HCT116 (cell line): ENCODE measurements around the gene TMEM79. TPM values are rescaled to one million over a fixed set of nuclear protein-coding genes. Genes with fewer than 3 reads are reported as not detected.

Experiments used
- ATAC-seq: fragments of 200-7000 bp; cut with Tn5 transposase; 2 replicates; pipeline ENCODE4 v1.9.1; 2020; ENCODE audit warnings: mild to moderate bottlenecking, moderate library complexity
- BruUV-seq: library from RNA; stranded (reverse); fragments of 400-500 nt; replicated peaks from 2 replicates; lab custom pipeline; 2021; lab: Mats Ljungman, UMichigan
- CTCF ChIA-PET: fragments of 300-600 bp; sonication (Branson Sonifier 250); formaldehyde crosslinking; loops from one replicate; lab custom pipeline; 2021; ENCODE audit warnings: antibody characterized with exemption; lab: Charles Lee
- POLR2A ChIA-PET: fragments of 300-600, 350-600 bp; sonication (Branson Sonifier 250); formaldehyde crosslinking; loops from one replicate; lab custom pipeline; 2021; ENCODE audit warnings: antibody characterized with exemption; lab: Charles Lee
- RAD21 ChIA-PET, 2 experiments: fragments of 300-600 bp; sonication (Branson Sonifier 250); formaldehyde crosslinking; loops; one replicate each; lab custom pipeline; 2023; ENCODE audit warnings: low total read pairs in 2 of 2; ENCODE audit not compliant: uncharacterized antibody in 2 of 2, unreplicated experiment in 2 of 2, low non-redundant PET in 1 of 2; lab: Charles Lee
- DNase-seq: peaks from one replicate; pipeline ENCODE4 v3.0.0-alpha.2; 2010; ENCODE audit warnings: low read depth, low spot score
- H2AFZ ChIP-seq: fragments of 200-600 bp; shearing (Covaris generic), sonication (generic); 2 replicates; pipeline ENCODE4 v1.6.1; 2017; ENCODE audit warnings: low read depth, mixed run types, mixed read lengths, antibody characterized with exemption, low read length; ENCODE audit not compliant: poor library complexity, severe bottlenecking
- H3K27ac ChIP-seq: 2 replicates; pipeline ENCODE4 v1.5.1; 2012; ENCODE audit warnings: low read depth, low read length
- H3K27me3 ChIP-seq: fragments of 200-600 bp; sonication (generic); 2 replicates; pipeline ENCODE4 v1.6.1; 2016; ENCODE audit warnings: mixed run types, low read length, mixed read lengths; ENCODE audit not compliant: insufficient read depth
- H3K36me3 ChIP-seq, 2 experiments: fragments of 200-500 bp in 1 of 2; fragments of 200-600 bp in 1 of 2; sonication (Bioruptor generic) in 1 of 2; sonication (generic) in 1 of 2; 2 replicates each; pipeline versions ENCODE4 v1.5.1 to v1.6.1; 2014 to 2016; ENCODE audit warnings: low read length in 2 of 2, inconsistent platforms in 1 of 2, mixed read lengths in 1 of 2, mixed run types in 1 of 2; ENCODE audit not compliant: insufficient read depth in 2 of 2, control insufficient read depth in 1 of 2
- H3K4me1 ChIP-seq, 2 experiments: fragments of 200-600 bp in 1 of 2; sonication (generic) in 1 of 2; 2 replicates each; pipeline versions ENCODE4 v1.5.1 to v1.6.1; 2012 to 2017; ENCODE audit warnings: low read length in 2 of 2, inconsistent platforms in 1 of 2, mild to moderate bottlenecking in 1 of 2, mixed read lengths in 1 of 2, mixed run types in 1 of 2, moderate library complexity in 1 of 2; ENCODE audit not compliant: insufficient read depth in 2 of 2, control insufficient read depth in 1 of 2
- H3K4me2 ChIP-seq: fragments of 200-600 bp; sonication (generic); 2 replicates; pipeline ENCODE4 v1.6.1; 2017; ENCODE audit warnings: mixed run types, low read length, mixed read lengths
- H3K4me3 ChIP-seq, 2 experiments: fragments of 200-600 bp in 1 of 2; sonication (generic) in 1 of 2; replicated peaks in 1 of 2; 2 replicates each; pipeline ENCODE4 v1.5.1; 2011 to 2016; ENCODE audit warnings: low read length in 2 of 2, control low read depth in 1 of 2, low read depth in 1 of 2, mild to moderate bottlenecking in 1 of 2, mixed read lengths in 1 of 2, mixed run types in 1 of 2
- H3K79me2 ChIP-seq: fragments of 200-600 bp; sonication (generic); 2 replicates; pipeline ENCODE4 v1.6.1; 2017; ENCODE audit warnings: mild to moderate bottlenecking, mixed run types, low read length, moderate library complexity, mixed read lengths; ENCODE audit not compliant: insufficient read depth
- H3K9ac ChIP-seq: fragments of 200-600 bp; sonication (generic); 2 replicates; pipeline ENCODE4 v1.6.1; 2016; ENCODE audit warnings: low read length, mixed read lengths
- H3K9me2 ChIP-seq: fragments of 200-600 bp; sonication (generic), shearing (Covaris generic); 2 replicates; pipeline ENCODE4 v1.6.1; 2017; ENCODE audit warnings: mixed run types, mild to moderate bottlenecking, moderate library complexity; ENCODE audit not compliant: insufficient read depth
- H3K9me3 ChIP-seq, 2 experiments: fragments of 200-500 bp in 1 of 2; fragments of 200-600 bp in 1 of 2; sonication (Bioruptor generic) in 1 of 2; sonication (generic) in 1 of 2; 2 replicates each; pipeline ENCODE4 v1.6.1; 2014 to 2017; ENCODE audit warnings: low read length in 2 of 2, mixed read lengths in 2 of 2, inconsistent platforms in 1 of 2, low read depth in 1 of 2, mild to moderate bottlenecking in 1 of 2, mixed run types in 1 of 2, moderate library complexity in 1 of 2; ENCODE audit not compliant: control insufficient read depth in 1 of 2, insufficient read depth in 1 of 2
- H4K20me1 ChIP-seq: fragments of 200-600 bp; sonication (generic), shearing (Covaris generic); 2 replicates; pipeline ENCODE4 v1.6.1; 2017; ENCODE audit warnings: mixed run types, mild to moderate bottlenecking, moderate library complexity; ENCODE audit not compliant: insufficient read depth
- ATF3 ChIP-seq: IDR thresholded peaks from 2 replicates; pipeline ENCODE4 v1.6.1; 2012
- CEBPB ChIP-seq: IDR thresholded peaks from 2 replicates; pipeline ENCODE4 v1.6.1; 2012; ENCODE audit warnings: low read depth
- CTCF ChIP-seq, 3 experiments: fragments of 200-600 bp in 1 of 3; sonication (generic) in 1 of 3; IDR thresholded peaks in 2 of 3; conservative IDR thresholded peaks in 1 of 3; 2 replicates each; pipeline ENCODE4 v1.5.1; 2012 to 2017; ENCODE audit warnings: low read depth in 2 of 3, low read length in 2 of 3, antibody characterized with exemption in 1 of 3, borderline replicate concordance in 1 of 3, control low read depth in 1 of 3, mild to moderate bottlenecking in 1 of 3, mixed read lengths in 1 of 3, mixed run types in 1 of 3, moderate library complexity in 1 of 3; ENCODE audit not compliant: insufficient read depth in 1 of 3
- EZH2 ChIP-seq: fragments of 200-600 bp; sonication (generic); IDR thresholded peaks from 2 replicates; pipeline ENCODE4 v1.6.1; 2017; ENCODE audit warnings: antibody characterized with exemption, mixed run types
- FOSL1 ChIP-seq: IDR thresholded peaks from 2 replicates; pipeline ENCODE4 v1.6.1; 2012; ENCODE audit warnings: low read depth
- MAX ChIP-seq: IDR thresholded peaks from 2 replicates; pipeline ENCODE4 v1.6.1; 2012
- POLR2A ChIP-seq: IDR thresholded peaks from 2 replicates; pipeline ENCODE4 v1.7.0; 2011; ENCODE audit warnings: borderline replicate concordance; ENCODE audit not compliant: insufficient read depth, insufficient read length; ENCODE audit errors: extremely low read depth
- POLR2AphosphoS5 ChIP-seq: IDR thresholded peaks from 2 replicates; pipeline ENCODE4 v1.6.1; 2011; ENCODE audit warnings: mild to moderate bottlenecking, low read depth, low read length, moderate library complexity
- RAD21 ChIP-seq: IDR thresholded peaks from 2 replicates; pipeline ENCODE4 v1.6.1; 2012; ENCODE audit warnings: low read depth, mild to moderate bottlenecking
- SP1 ChIP-seq: IDR thresholded peaks from 2 replicates; pipeline ENCODE4 v1.6.1; 2012; ENCODE audit warnings: low read depth
- TCF7L2 ChIP-seq: IDR thresholded peaks from 2 replicates; pipeline ENCODE4 v1.7.0; 2011; ENCODE audit warnings: borderline replicate concordance, inconsistent platforms; ENCODE audit not compliant: insufficient read depth, insufficient read length; ENCODE audit errors: extremely low read depth
- YY1 ChIP-seq: IDR thresholded peaks from 2 replicates; pipeline ENCODE4 v1.6.1; 2011; ENCODE audit warnings: low read length, low read depth, moderate library complexity, mild to moderate bottlenecking; ENCODE audit not compliant: insufficient replicate concordance; ENCODE audit errors: extremely low read depth
- ZBTB33 ChIP-seq: IDR thresholded peaks from 2 replicates; pipeline ENCODE4 v1.6.1; 2011; ENCODE audit warnings: mild to moderate bottlenecking, low read length, moderate library complexity; ENCODE audit not compliant: insufficient replicate concordance; ENCODE audit errors: extremely low read depth
- ZFX ChIP-seq: fragments of 450-650 bp; IDR thresholded peaks from 2 replicates; pipeline ENCODE4 v1.6.1; 2017
- ZNF274 ChIP-seq: fragments of 200-500 bp; sonication (Bioruptor generic); IDR thresholded peaks from 2 replicates; pipeline ENCODE4 v1.6.1; 2014; ENCODE audit warnings: mild to moderate bottlenecking, low read depth, low read length, inconsistent platforms
- intact Hi-C: fragments of 100-400 bp; cut with micrococcal nuclease; formaldehyde crosslinking; loops from 2 replicates; pipeline ENCODE4 v1.10.0; 2022
- total RNA-seq: library from RNA; stranded (reverse); gene quantifications from one replicate; pipeline ENCODE4 v1.2.1, GENCODE V29; 2021; ENCODE audit not compliant: unreplicated experiment
- TF ChIP-seq, protein P1 (sequence below): IDR thresholded peaks from 2 replicates; pipeline ENCODE4 v1.6.1; 2012; ENCODE audit warnings: low read depth

TMEM79 gene
- total RNA-seq, 1 experiment from 2014 or later: 6.3 TPM

DNA sequence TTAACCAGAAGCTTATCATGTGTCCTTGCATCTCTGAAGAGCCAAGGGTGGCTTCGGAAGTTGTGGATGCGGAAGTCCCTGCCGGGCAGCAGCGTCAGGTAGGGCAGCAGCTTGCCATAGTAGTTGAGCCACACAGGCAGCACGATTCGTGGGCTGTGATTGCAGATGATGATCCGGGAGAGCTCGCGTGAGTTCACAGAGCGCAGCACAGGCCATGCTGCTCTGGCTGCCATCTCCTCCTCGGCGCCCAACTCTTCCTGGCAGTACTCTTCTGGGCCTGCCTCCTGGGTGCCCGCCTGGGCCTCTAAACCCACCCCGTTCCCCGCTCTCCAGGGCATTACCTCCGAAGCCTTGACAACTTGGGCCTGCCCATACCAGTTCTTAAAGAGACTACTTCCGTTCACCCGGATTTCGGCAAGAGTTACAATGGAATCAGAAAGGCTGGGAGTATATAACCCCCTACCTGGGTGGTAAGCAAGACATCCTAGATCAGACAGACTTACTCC is 14.8 kb downstream of the TMEM79 start, which contains the start of gene VHLL (continued):
- TF ChIP-seq CTCF (IDR thresholded peaks at IDR 0.05 in 2 of 3, conservative IDR thresholded peaks at IDR 0.05 in 1 of 3; ENCODE audit: borderline replicate concordance in 1 of 3, insufficient read depth in 1 of 3, low read depth in 2 of 3, low read length in 2 of 3): no peak
- no peak for TF ChIP-seq FOSL1
- TF ChIP-seq ATF3: no peak
- TF ChIP-seq RAD21: no peak
- no peak for TF ChIP-seq POLR2AphosphoS5
- no peak for TF ChIP-seq EZH2
- no peak for TF ChIP-seq YY1

GRCh38 chr1:156303241-156303640 is 19.1 kb downstream of the TMEM79 start:
- DNase-seq (no peak), ATAC-seq (no peak)
- CTCF ChIA-PET: no interaction called here
- no peaks in the 10 kb centered on the region for H3K27me3 ChIP-seq
- no peak overlapping the region for H3K27ac ChIP-seq
- no peaks in the 10 kb centered on the region for H3K9me3 ChIP-seq
- no TSS peak for BruUV-seq
- POLR2A ChIA-PET: no interaction called here
- no peaks in the 10 kb centered on the region for H3K79me2 ChIP-seq
- intact Hi-C loops: no loop called here
- no peak for TF ChIP-seq MAX
- no peak for TF ChIP-seq YY1
- TF ChIP-seq ZFX: no peak
- no peak for TF ChIP-seq CEBPB
- TF ChIP-seq ZBTB33: no peak
- no peak for TF ChIP-seq POLR2A
- TF ChIP-seq TCF7L2: no peak
- TF ChIP-seq EZH2: no peak
- TF ChIP-seq, protein P1, sequence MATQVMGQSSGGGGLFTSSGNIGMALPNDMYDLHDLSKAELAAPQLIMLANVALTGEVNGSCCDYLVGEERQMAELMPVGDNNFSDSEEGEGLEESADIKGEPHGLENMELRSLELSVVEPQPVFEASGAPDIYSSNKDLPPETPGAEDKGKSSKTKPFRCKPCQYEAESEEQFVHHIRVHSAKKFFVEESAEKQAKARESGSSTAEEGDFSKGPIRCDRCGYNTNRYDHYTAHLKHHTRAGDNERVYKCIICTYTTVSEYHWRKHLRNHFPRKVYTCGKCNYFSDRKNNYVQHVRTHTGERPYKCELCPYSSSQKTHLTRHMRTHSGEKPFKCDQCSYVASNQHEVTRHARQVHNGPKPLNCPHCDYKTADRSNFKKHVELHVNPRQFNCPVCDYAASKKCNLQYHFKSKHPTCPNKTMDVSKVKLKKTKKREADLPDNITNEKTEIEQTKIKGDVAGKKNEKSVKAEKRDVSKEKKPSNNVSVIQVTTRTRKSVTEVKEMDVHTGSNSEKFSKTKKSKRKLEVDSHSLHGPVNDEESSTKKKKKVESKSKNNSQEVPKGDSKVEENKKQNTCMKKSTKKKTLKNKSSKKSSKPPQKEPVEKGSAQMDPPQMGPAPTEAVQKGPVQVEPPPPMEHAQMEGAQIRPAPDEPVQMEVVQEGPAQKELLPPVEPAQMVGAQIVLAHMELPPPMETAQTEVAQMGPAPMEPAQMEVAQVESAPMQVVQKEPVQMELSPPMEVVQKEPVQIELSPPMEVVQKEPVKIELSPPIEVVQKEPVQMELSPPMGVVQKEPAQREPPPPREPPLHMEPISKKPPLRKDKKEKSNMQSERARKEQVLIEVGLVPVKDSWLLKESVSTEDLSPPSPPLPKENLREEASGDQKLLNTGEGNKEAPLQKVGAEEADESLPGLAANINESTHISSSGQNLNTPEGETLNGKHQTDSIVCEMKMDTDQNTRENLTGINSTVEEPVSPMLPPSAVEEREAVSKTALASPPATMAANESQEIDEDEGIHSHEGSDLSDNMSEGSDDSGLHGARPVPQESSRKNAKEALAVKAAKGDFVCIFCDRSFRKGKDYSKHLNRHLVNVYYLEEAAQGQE: no peak
- TF ChIP-seq ZNF274: no peak
- no peak for TF ChIP-seq SP1
- no peak overlapping the region for H3K9ac ChIP-seq
- H3K4me2 ChIP-seq: no peak overlapping the region
- H3K36me3 ChIP-seq: peaks cover 8 to 16% of the 10 kb centered on the region in 2 experiments
- no peak overlapping the region for H2AFZ ChIP-seq
- H3K4me1 ChIP-seq: no peaks in the 10 kb centered on the region
- peaks cover 4% of the 10 kb centered on the region; the same call in 1 of the 2 replicates for H4K20me1 ChIP-seq
- H3K4me3 ChIP-seq: no peak overlapping the region
- no peaks in the 10 kb centered on the region for H3K9me2 ChIP-seq
- RAD21 ChIA-PET: no interaction called here
